Spleen (tissue), 7 donors: Measurements from ENCODE around the gene RYK.

Experiments used
- CTCF ChIP-seq, 11 experiments: fragments of 200-600 bp in 7 of 11; fragments of 450-650 bp in 4 of 11; sonication (generic) in 4 of 11; IDR thresholded peaks in 8 of 11; conservative IDR thresholded peaks in 3 of 11; 1 replicate in 7 of 11; 2 replicates in 4 of 11; pipeline versions ENCODE4 v1.4.0 to v1.8.0; 2016 to 2021; ENCODE audit warnings: antibody characterized with exemption in 11 of 11, inconsistent platforms in 4 of 11, mild to moderate bottlenecking in 1 of 11
- POLR2A ChIP-seq, 3 donors: fragments of 450-650 bp; IDR thresholded peaks; one replicate each; pipeline ENCODE4 v1.5.1; 2017; ENCODE audit warnings: antibody characterized with exemption in 3 of 3, mild to moderate bottlenecking in 1 of 3
- POLR2AphosphoS5 ChIP-seq, 3 donors: sonication (generic); formaldehyde crosslinking; IDR thresholded peaks; one replicate each; pipeline ENCODE4 v1.5.1; 2017; ENCODE audit warnings: antibody characterized with exemption in 3 of 3
- donor health status: DM: no; HTN: no; CAD: no; lungs with moderate emphysema.
- donor health status: DM: no; HTN: no; CAD: no.
- donor health status: DM: no; HTN: no; CAD: no.

DNA sequence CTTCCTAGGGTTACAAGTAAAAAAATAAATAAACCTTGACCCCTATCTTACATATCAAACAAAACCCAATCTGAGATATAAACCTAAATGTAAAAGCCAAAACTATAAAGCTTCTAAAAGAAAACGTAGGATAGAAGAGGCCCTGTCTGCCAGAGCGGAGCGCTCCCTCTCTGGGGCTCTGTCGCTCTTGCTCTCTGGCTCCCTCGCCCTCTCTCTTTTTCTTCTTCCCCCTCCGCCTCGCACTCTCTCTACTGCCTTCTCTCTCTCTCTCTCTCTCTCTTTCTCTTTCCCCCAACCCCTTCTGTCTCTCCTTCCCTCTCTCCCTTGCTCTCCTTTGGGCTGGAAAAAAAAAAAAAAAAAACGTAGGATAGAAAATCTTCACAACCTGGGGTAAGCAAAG, 21.6 kb downstream of the RYK start:
- TF ChIP-seq POLR2A (IDR thresholded peaks at IDR 0.05) (no peak), CTCF (IDR thresholded peaks at IDR 0.05 in 8 of 11, conservative IDR thresholded peaks at IDR 0.05 in 3 of 11) (no peak), POLR2AphosphoS5 (IDR thresholded peaks at IDR 0.05) (no peak)
